PC-3 (cell line): ENCODE measurements around the gene KMT2A.

Source experiments
- CTCF ChIP-seq: fragments of 300-600 bp; sonication (generic); conservative IDR thresholded peaks from 2 replicates; pipeline ENCODE4 v1.5.1; 2017; ENCODE audit warnings: antibody characterized with exemption, low read depth, mild to moderate bottlenecking, low read length
- EZH2phosphoT487 ChIP-seq: fragments of 300-600 bp; sonication (generic); IDR thresholded peaks from 2 replicates; pipeline ENCODE4 v1.6.1; 2018; ENCODE audit warnings: mild to moderate bottlenecking, antibody characterized with exemption, low read length, borderline replicate concordance

GRCh38 chr11:118514103-118514502 is 77.8 kb downstream of the KMT2A start:
- TF ChIP-seq CTCF = no peak
- no peak for TF ChIP-seq EZH2phosphoT487
